Hippocampal formation (tissue), 2 donors: ENCODE measurements around the gene MFAP4.

Experiments used
- DNase-seq, 2 donors: peaks; one replicate each; lab custom pipeline; 2025; lab: John Stamatoyannopoulos, UW

The MFAP4 gene

GRCh38 chr17:19410091-19410490 lies 23.1 kb upstream of the MFAP4 start:
- no peak for DNase-seq

- no peak for DNase-seq
Observed at GRCh38 chr17:19409509-19409908, 22.5 kb upstream of the MFAP4 start.

- DNase-seq, result no peak
Observed at GRCh38 chr17:19409066-19409465, 22.1 kb upstream of the MFAP4 start.

- no peak for DNase-seq
Observed at GRCh38 chr17:19408346-19408710, 21.3 kb upstream of the MFAP4 start.

DNA sequence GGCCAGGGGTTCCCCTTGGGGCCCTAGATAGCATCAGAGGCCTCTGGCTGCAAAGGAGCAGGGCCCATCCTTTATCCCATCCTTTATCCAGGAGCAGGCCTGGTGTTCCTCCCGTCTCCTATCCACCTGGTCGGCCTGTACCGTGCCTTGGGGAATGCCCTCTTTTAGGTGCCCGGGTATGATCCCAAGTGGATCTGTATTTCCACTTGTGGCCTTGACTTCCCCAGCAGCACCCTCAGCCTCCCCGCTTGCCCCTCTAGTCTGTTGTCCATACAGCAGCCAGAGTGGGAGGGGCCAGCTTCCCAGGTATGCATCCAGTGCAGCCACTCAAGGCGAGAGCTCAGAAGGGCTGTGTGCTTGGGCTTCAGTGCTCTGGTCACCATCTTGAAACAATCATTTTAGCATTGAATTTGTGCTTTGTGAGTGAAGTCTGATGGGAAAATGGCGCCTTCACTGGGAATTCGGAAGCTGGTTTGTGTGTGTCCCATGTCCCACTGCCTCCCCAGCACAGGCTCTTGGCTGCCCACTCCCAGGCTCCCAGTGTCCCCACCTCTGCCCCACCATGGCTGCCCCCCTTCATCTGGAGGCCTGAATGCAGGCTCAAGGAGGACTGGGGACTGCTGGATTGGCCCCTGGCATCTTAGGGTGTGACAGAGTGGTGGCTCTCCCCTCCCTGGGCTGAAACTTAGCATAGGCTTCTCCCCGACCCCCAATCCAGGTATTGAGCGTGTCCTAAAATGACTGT lies 20.8 kb upstream of the MFAP4 start:
- DNase-seq, result no peak

GRCh38 chr17:19405114-19405513 lies 18.1 kb upstream of the MFAP4 start:
- no peak for DNase-seq

DNA sequence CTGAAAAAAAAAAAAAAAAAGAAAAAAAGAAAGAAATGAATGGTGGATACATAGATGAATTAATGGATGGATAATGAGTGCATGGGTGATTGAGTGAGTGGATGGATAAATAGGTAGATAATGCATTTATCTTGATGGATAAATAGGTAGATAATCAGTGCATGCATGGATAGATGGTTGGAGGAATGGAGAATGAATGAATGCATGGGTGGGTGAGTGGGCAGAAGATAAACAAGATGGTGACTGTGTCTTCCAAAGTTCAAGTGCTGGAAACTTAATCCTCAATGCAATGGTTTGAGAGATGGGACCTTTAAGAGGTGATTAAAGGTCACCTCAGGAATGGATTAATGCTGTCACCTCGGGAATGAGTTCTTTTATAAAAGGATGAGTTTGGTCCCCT lies 17.3 kb upstream of the MFAP4 start:
- no peak for DNase-seq

- DNase-seq, result no peak
Observed at GRCh38 chr17:19403021-19403420, 16.0 kb upstream of the MFAP4 start.

- no peak for DNase-seq
Observed at GRCh38 chr17:19402171-19402570, 15.2 kb upstream of the MFAP4 start.

DNA sequence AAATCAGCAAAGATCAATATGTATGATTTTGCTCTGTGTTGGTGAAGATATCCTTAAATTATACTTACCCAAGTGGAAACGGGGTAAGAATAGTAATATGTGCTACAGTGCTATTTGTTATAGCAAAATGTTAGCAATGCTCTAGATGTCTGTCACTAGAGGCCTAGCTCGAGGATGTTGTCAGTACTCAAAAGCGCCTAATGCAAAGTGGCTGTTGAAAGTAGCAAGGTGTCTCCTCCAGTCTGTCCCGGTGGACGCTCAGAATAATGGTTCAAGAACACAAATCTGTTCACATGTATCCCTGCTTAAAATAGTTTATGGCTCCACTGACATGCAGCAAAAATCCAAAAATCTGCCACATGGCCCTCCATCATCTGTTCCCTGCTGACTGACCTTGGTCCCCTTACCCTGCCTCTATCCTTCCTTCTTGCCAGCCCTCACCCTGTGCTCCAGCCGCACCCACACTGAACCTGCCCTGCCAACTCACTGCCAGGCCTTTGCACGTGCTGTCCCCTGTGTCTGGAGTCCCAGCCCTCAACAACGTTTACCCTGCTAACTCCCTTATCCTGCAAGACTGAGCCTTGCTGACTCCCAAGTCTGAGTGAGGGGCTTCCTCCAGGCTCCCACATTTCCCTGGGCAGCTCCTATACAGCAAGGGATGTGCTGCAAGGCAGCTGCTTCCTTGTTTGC lies 14.5 kb upstream of the MFAP4 start:
- no peak for DNase-seq

DNA sequence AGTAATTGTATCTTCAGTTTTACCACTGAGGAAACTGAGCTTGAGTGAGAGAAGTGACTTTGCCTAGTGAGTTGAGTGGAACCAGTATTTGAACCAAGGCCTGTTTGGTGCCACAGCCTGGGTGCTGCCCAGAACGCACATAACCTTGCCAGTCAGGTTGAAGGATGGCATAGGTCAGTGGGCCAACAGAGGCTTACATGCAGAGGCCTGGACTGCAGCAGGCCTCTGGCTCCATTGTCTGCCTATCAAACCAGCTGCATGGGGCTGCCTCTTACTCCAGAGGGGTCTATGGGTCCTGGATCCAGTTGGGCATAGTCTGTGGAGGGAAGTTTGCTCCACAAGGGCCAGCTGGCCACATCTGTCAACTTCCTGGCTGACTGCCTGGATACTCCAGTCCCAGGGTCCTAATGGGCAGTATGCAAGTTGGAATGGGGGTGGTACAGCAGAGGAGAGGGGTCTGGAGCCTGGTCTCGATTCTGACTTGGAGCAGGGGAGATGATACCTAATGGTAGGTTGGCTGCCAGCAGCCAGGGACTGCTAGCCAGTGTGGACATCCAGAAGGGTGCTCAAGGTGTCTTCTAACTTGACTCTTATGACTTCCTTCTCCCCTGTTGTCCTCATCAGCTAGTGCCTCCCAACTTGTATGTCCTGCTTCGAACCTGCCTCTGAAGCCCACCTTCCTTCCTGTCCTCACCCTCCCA lies 12.9 kb upstream of the MFAP4 start:
- DNase-seq, result no peak

DNA sequence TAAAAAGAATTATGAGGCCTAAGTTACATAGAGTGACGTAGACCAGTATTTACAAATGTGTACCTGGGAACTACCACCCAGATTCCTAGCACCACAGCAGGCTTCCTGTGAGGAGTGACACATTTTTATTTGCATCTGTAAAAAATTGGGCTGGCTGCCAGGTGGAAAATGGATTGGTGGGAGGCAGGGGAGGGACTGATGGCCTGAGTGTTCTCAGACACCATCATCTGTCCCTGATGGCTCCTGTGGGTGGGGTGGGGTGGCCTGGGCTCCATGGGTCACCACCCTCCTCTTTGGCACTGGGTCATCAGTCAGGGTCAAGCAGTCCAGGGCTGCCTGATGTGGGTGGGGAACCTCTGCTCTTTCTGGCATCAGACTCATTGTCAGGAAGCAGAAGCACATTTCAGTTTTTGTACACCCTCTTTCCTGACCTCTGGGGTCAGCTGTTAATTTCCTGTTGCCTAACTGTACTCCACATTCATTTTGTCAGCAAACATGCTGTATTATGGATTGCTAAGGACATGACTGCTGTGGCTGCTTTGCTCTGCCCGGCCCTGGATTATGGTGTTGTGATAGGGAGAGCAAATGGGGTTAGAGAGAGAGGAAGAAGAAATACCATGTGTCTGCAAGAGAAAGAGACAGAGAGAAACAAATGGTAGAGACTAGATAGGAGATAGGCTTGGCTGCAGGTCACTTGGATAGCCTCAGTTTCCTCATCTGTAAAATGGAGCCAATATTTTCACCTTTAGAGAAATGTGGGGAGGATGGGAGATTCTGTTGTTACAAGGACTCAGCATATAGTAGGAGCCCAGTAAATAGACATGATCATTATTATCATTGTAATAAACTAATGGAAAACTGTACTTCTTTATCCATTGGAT lies 11.6 kb upstream of the MFAP4 start:
- DNase-seq, result no peak

- no peak for DNase-seq
Observed at GRCh38 chr17:19397556-19398041, 10.6 kb upstream of the MFAP4 start.

GRCh38 chr17:19392303-19392702 lies 5.3 kb upstream of the MFAP4 start:
- no peak for DNase-seq

- no peak for DNase-seq
Observed at GRCh38 chr17:19391432-19391831, 4.4 kb upstream of the MFAP4 start.

DNA sequence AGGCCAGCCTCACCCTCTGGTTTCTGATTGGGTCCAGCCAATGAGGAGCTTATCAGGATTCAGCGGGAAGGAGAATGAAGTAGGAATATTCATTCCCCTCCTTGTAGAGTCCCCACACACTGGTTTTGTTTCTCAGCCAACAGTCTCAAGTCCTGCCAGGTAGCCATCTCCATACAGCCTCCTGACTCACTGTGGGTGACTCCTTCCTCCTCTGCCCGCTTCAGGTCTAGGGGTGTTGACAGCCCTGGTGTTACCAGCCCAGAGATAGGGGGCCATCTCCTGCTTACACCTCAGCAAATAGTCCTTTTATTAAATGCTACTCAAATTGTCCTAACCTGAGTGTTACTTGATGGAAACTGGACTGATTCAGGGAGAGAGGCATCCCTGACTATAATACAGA lies 4.0 kb upstream of the MFAP4 start:
- DNase-seq, result no peak

- DNase-seq, result no peak
Observed at GRCh38 chr17:19388791-19389785, 2.1 kb upstream of the MFAP4 start.

- no peak for DNase-seq
Observed at GRCh38 chr17:19387921-19388521, 1.0 kb upstream of the MFAP4 start.

- DNase-seq, result no peak
Observed at GRCh38 chr17:19386051-19386929, 700 bp downstream of the MFAP4 start.
